SJCRH30 (cell line): Measurements from ENCODE around the gene PDE7B. TPM values are rescaled to one million over a fixed set of nuclear protein-coding genes. Genes with fewer than 3 reads are reported as not detected.

ENCODE experiments used
- DNase-seq, 2 experiments: peaks; one replicate each; pipeline ENCODE4 v3.0.0-alpha.2; 2015 to 2020
- H3K27ac ChIP-seq: fragments of 250-450 bp; sonication (Bioruptor Pico); 2 replicates; pipeline ENCODE4 v1.5.1; 2020; ENCODE audit warnings: mild to moderate bottlenecking, moderate library complexity
- H3K27me3 ChIP-seq: fragments of 250-450 bp; sonication (Bioruptor Pico); 2 replicates; pipeline ENCODE4 v1.5.1; 2020; ENCODE audit warnings: mild to moderate bottlenecking, moderate library complexity
- H3K36me3 ChIP-seq: fragments of 250-450 bp; sonication (Bioruptor Pico); 2 replicates; pipeline ENCODE4 v1.5.1; 2020; ENCODE audit warnings: mild to moderate bottlenecking, moderate library complexity
- H3K4me1 ChIP-seq: fragments of 250-450 bp; sonication (Bioruptor Pico); 2 replicates; pipeline ENCODE4 v1.5.1; 2020; ENCODE audit warnings: mild to moderate bottlenecking, moderate library complexity
- H3K4me3 ChIP-seq: fragments of 250-450 bp; sonication (Bioruptor Pico); 2 replicates; pipeline ENCODE4 v1.5.1; 2020; ENCODE audit warnings: mild to moderate bottlenecking, moderate library complexity
- H3K9me3 ChIP-seq: fragments of 250-450 bp; sonication (Bioruptor Pico); replicated peaks from 2 replicates; pipeline ENCODE4 v1.5.1; 2020; ENCODE audit warnings: mild to moderate bottlenecking, moderate library complexity
- total RNA-seq: library from RNA; depleted of rRNA; stranded (reverse); fragments of >200 nt; shearing (Covaris generic); gene quantifications from 2 replicates; pipeline ENCODE4 v1.2.3, GENCODE V29; 2014

The PDE7B gene
- total RNA-seq, 1 experiment from 2014 or later = 0.20 TPM

- Histone ChIP-seq H3K4me3 (no peak overlapping the region), H3K36me3 (no peaks in the 10 kb centered on the region), H3K27me3 (no peaks in the 10 kb centered on the region), H3K9me3 (no peaks in the 10 kb centered on the region), H3K27ac (no peak overlapping the region), H3K4me1 (no peaks in the 10 kb centered on the region)
- no peak for DNase-seq
Observed at GRCh38 chr6:135888818-135889217, 37.3 kb downstream of the PDE7B start.

DNA sequence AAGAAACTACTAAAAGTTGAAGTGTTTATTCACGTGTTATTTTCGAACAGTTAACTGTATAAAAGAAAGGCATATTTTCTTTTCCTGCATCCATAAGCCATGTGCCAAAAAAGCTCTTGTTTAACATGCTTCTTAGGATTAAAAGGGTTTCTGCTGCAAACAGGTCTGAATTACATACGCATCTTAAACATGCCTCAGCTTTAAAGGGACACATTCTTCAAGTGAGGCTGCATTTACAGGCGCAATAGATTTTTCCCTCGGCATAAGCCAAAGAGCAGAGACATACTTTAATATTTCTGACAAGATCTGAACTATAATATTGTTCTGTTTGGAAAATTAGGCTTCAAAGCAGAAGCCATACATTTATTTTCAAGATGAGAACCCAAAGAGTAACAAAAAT is 39.4 kb downstream of the PDE7B start:
- Histone ChIP-seq H3K27me3 (no peaks in the 10 kb centered on the region), H3K9me3 (no peaks in the 10 kb centered on the region), H3K36me3 (no peaks in the 10 kb centered on the region), H3K4me1 (no peaks in the 10 kb centered on the region), H3K27ac (no peak overlapping the region), H3K4me3 (no peak overlapping the region)
- DNase-seq = no peak

DNA sequence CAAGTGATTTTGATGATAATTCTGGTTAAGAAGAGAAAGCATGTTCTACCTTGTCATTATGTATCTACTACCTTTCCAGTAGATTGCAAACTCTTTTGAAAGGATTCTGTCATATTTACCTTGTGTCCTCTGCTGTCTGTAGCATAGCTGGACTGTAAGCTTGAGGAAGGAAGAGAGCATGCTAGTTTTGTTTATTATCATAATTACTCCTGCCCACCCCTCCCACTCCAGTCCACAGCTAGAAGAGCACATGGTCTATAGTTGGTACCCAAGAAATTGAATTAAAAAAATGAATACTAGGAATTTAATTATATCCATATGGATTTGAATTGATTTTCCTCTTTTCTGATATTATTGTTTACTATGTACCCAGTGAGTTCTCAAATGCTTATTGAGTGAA is 40.2 kb downstream of the PDE7B start:
- no peak for DNase-seq
- no peak overlapping the region for H3K27ac ChIP-seq
- H3K27me3 ChIP-seq = no peaks in the 10 kb centered on the region
- H3K4me1 ChIP-seq = no peaks in the 10 kb centered on the region
- no peaks in the 10 kb centered on the region for H3K9me3 ChIP-seq
- H3K36me3 ChIP-seq = no peaks in the 10 kb centered on the region
- H3K4me3 ChIP-seq = no peak overlapping the region

DNA sequence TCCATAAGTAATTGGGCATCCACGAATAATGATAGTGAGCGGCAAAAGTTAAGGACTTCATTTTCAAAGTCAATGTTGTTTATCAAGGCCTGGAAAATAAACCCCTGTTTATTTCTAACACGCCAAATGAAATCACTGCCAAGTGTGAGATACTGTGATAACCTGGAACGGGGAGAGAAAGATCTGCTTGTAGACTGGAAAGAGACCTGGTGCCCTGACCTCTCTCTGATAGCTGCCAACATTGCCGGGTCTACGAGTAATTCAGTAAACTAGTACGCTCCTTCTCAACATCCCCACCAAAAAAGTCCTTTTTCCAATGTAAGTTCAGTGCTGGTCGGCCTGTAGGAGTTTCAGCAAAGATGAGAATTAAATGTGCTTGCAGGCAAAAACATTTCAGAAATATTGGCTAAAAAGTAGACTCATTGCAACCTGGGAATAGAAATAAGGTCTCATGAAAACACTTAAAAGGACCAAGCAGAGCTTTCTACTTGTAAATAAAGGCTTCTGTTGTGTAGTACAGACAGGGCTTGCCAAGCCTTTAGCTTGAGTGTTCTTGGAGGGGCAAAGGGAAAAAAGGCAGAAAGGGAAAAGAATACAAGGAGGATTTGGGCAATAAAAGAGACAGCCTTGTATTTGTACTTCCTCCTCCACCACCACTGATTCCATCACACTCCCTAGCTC is 43.9 kb downstream of the PDE7B start:
- Histone ChIP-seq H3K4me3 (no peak overlapping the region), H3K36me3 (no peaks in the 10 kb centered on the region), H3K9me3 (no peaks in the 10 kb centered on the region), H3K4me1 (no peaks in the 10 kb centered on the region), H3K27me3 (no peaks in the 10 kb centered on the region), H3K27ac (no peak overlapping the region)
- no peak for DNase-seq

DNA sequence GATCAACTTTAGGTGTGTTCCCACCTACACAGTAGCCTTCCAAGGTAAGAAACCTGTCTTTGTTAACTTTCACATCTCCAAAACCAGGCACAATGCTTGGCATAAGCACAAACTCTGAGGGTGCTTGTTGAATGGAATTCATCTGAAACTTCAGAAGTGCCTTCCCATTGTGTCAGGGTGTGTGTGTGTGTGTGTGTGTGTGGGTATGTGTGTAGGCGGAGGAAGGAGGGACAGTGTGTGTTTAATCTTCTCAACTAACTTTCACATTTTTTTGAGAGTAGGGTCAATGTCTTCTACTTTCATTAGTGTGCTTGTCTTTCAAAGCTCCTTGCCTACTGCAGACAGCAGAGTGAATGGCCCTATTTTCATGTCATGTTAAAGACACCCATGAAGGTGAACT is 45.6 kb downstream of the PDE7B start:
- Histone ChIP-seq H3K36me3 (no peaks in the 10 kb centered on the region), H3K27ac (no peak overlapping the region), H3K4me3 (no peak overlapping the region), H3K27me3 (no peaks in the 10 kb centered on the region), H3K4me1 (peaks cover 2% of the 10 kb centered on the region; the same call in 1 of the 2 replicates), H3K9me3 (no peaks in the 10 kb centered on the region)
- no peak for DNase-seq

GRCh38 chr6:135901774-135902524 is 50.4 kb downstream of the PDE7B start:
- peaks cover 7% of the 10 kb centered on the region for H3K4me1 ChIP-seq
- DNase-seq = no peak
- no peaks in the 10 kb centered on the region for H3K36me3 ChIP-seq
- no peaks in the 10 kb centered on the region for H3K9me3 ChIP-seq
- no peak overlapping the region for H3K4me3 ChIP-seq
- H3K27ac ChIP-seq = no peak overlapping the region
- H3K27me3 ChIP-seq = no peaks in the 10 kb centered on the region

- Histone ChIP-seq H3K4me1 (peaks cover 7% of the 10 kb centered on the region), H3K9me3 (no peaks in the 10 kb centered on the region), H3K4me3 (no peak overlapping the region), H3K27me3 (no peaks in the 10 kb centered on the region), H3K27ac (no peak overlapping the region), H3K36me3 (no peaks in the 10 kb centered on the region)
- no peak for DNase-seq
Observed at GRCh38 chr6:135902756-135903331, 51.3 kb downstream of the PDE7B start.

GRCh38 chr6:135904666-135905065 is 53.2 kb downstream of the PDE7B start:
- DNase-seq = no peak
- Histone ChIP-seq H3K9me3 (no peaks in the 10 kb centered on the region), H3K36me3 (no peaks in the 10 kb centered on the region), H3K4me3 (no peak overlapping the region), H3K27me3 (no peaks in the 10 kb centered on the region), H3K4me1 (peaks cover 7% of the 10 kb centered on the region), H3K27ac (no peak overlapping the region)

- H3K36me3 ChIP-seq = no peaks in the 10 kb centered on the region
- H3K27ac ChIP-seq = no peak overlapping the region
- no peak for DNase-seq
- no peak overlapping the region for H3K4me3 ChIP-seq
- no peaks in the 10 kb centered on the region for H3K27me3 ChIP-seq
- no peaks in the 10 kb centered on the region for H3K9me3 ChIP-seq
- peaks cover 7% of the 10 kb centered on the region for H3K4me1 ChIP-seq
Observed at GRCh38 chr6:135905604-135906300, 54.3 kb downstream of the PDE7B start.

- DNase-seq = no peak
- no peak overlapping the region for H3K27ac ChIP-seq
- no peaks in the 10 kb centered on the region for H3K36me3 ChIP-seq
- H3K9me3 ChIP-seq = no peaks in the 10 kb centered on the region
- H3K4me1 ChIP-seq = peaks cover 12% of the 10 kb centered on the region
- no peaks in the 10 kb centered on the region for H3K27me3 ChIP-seq
- no peak overlapping the region for H3K4me3 ChIP-seq
Observed at GRCh38 chr6:135906542-135906941, 55.0 kb downstream of the PDE7B start.

- DNase-seq = no peak
- Histone ChIP-seq H3K4me1 (peaks cover 13% of the 10 kb centered on the region), H3K36me3 (no peaks in the 10 kb centered on the region), H3K9me3 (no peaks in the 10 kb centered on the region), H3K27ac (no peak overlapping the region), H3K4me3 (no peak overlapping the region), H3K27me3 (no peaks in the 10 kb centered on the region)
Observed at GRCh38 chr6:135906972-135907465, 55.5 kb downstream of the PDE7B start.

GRCh38 chr6:135909737-135910387 is 58.4 kb downstream of the PDE7B start:
- Histone ChIP-seq H3K36me3 (no peaks in the 10 kb centered on the region), H3K27me3 (no peaks in the 10 kb centered on the region), H3K4me1 (peaks cover 7% of the 10 kb centered on the region; the same call in 1 of the 2 replicates), H3K27ac (no peak overlapping the region), H3K9me3 (no peaks in the 10 kb centered on the region), H3K4me3 (no peak overlapping the region)
- peak; percentile 22 to 66 for DNase-seq

DNA sequence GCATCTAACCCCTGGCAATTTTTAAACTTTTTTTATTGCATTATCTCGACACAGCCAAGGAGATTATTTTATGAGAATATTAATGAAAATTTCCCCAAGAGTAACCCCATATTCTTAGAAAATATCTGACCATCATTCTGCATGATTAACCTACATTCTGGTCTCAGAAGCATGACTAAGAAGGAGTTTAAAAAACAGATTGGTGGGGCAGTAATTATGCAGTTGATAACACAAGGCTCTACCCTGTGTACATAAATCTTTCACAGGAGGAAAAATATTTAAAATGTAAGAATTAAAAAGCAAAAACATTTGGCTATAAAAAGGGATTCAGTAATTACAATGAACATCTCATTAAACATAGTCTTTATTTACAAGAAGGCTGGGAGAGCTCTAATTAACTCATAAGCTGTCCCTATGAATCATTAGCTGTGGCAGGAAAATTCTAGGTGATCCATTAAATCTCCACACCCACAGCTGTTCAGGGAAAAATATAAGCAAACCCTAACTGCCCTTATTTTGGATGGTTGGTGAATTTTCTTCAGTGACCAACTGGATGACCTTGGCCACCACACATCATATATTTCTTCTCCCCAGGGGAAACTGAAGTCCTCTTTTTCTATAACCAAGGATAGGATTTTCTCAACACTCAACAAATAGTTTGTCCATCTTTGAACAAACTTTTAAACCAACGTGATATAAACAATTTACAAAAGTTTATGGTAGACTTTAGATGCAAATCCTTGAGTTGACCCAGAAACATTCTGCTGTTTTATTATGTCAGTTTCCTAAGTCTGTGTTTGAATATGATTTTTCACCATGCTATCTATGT is 59.5 kb downstream of the PDE7B start:
- no peak overlapping the region for H3K27ac ChIP-seq
- H3K36me3 ChIP-seq = no peaks in the 10 kb centered on the region
- DNase-seq = peak in 1 of 2 experiments; percentile 17
- H3K27me3 ChIP-seq = no peaks in the 10 kb centered on the region
- H3K4me3 ChIP-seq = no peak overlapping the region
- H3K9me3 ChIP-seq = no peaks in the 10 kb centered on the region
- peaks cover 7% of the 10 kb centered on the region; the same call in 1 of the 2 replicates for H3K4me1 ChIP-seq

GRCh38 chr6:135913785-135914184 is 62.3 kb downstream of the PDE7B start:
- Histone ChIP-seq H3K4me1 (peaks cover 7% of the 10 kb centered on the region; the same call in 1 of the 2 replicates), H3K4me3 (no peak overlapping the region), H3K36me3 (no peaks in the 10 kb centered on the region), H3K9me3 (no peaks in the 10 kb centered on the region), H3K27ac (no peak overlapping the region), H3K27me3 (no peaks in the 10 kb centered on the region)
- no peak for DNase-seq
